Testis (tissue), 2 donors: ENCODE measurements around the gene MYG1.

Experiments
- CTCF ChIP-seq, 3 experiments: fragments of 450-650 bp in 2 of 3; fragments of 200-600 bp in 1 of 3; sonication (generic) in 1 of 3; IDR thresholded peaks; one replicate each; pipeline ENCODE4 v1.5.1; 2016 to 2019; ENCODE audit warnings: antibody characterized with exemption in 3 of 3, mild to moderate bottlenecking in 2 of 3, moderate library complexity in 1 of 3
- POLR2A ChIP-seq: fragments of 450-650 bp; IDR thresholded peaks from one replicate; pipeline ENCODE4 v1.6.1; 2017; ENCODE audit warnings: antibody characterized with exemption, mild to moderate bottlenecking, moderate library complexity

DNA sequence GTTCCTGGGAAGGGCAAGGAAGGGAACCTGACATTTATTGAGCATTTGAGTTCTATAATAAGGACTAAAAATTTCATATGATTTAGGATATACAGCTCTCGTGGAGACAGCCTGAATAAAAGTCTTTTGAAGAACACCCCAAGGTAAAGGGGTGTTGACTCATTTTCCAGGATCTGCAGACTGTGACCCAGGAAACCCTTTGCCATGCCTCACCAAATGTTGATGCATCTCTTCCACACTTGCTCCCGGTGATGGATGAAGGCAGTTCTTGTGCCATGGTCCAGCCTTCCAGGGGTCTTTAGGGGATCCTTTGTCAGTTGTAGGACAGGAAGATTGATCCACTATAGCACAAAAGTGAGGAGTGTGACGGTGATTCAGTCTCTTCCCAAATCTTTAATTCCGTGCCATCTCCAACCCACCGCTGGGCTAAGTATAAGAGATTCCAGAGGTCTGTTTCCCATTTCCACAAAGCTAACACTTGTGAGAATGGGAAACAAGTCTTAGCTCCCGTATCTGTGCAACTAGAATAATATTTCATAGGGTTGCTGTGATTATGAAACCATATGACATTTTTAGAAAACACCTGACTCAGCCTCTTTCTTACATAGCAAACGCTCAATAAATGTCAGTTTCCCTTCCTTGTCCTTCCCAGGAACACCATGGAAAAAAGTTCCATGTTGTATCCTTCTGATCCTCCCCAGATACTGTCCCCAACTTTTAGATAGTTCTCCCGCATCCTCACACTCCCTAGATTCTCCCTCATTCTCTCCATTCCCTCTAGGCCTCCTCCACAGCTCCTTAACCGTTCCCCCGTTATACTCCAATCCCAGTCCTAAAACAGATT, 21.1 kb downstream of the MYG1 start:
- no peak for TF ChIP-seq CTCF (IDR thresholded peaks at IDR 0.05)
- no peak for TF ChIP-seq POLR2A
